ENCODE measurements around the gene SEC24B. TPM values are rescaled to one million over a fixed set of nuclear protein-coding genes. Genes with fewer than 3 reads are reported as not detected.
"Not testable (repeated sequence)": the region's sequence is repeated elsewhere in the genome, so short reads cannot be mapped to it uniquely, and the experiment has no call there.

The SEC24B gene
- total and polyA plus RNA-seq, 12 donors: 8.4 to 49.3 (median 29.8) TPM

GRCh38 chr4:109553130-109553529 is 119.5 kb downstream of the SEC24B start:
- WGBS, 4 donors: 93 to 98% (median 96%) methylated on average over 2 of the region's 2 CpGs
- no peak for TF ChIP-seq CTCF (IDR thresholded peaks at IDR 0.05)
- H3K36me3 ChIP-seq (replicated peaks in 1 of 2): no peaks in the 10 kb centered on the region
- H3K27me3 ChIP-seq: no peaks in the 10 kb centered on the region
- no peak overlapping the region for H3K4me3 ChIP-seq
- DNase-seq: no peak
- H3K4me1 ChIP-seq (replicated peaks in 1 of 2): no peaks in the 10 kb centered on the region
- H3K27ac ChIP-seq: no peak overlapping the region
- intact Hi-C loops (cut with DNase I): no loop called here
- no peaks in the 10 kb centered on the region for H3K9me3 ChIP-seq (replicated peaks in 1 of 3)

- 85 to 93% (median 90%) methylated on average over 3 of the region's 3 CpGs for WGBS, 4 donors
- Histone ChIP-seq H3K27ac (no peak overlapping the region), H3K27me3 (no peaks in the 10 kb centered on the region), H3K4me3 (no peak overlapping the region), H3K9me3 (replicated peaks in 1 of 3) (no peaks in the 10 kb centered on the region), H3K36me3 (replicated peaks in 1 of 2) (no peaks in the 10 kb centered on the region), H3K4me1 (replicated peaks in 1 of 2) (no peaks in the 10 kb centered on the region)
- intact Hi-C loops (cut with DNase I): no loop called here
- TF ChIP-seq CTCF (IDR thresholded peaks at IDR 0.05): no peak
- TF ChIP-seq POLR2A (IDR thresholded peaks at IDR 0.05): no peak
- DNase-seq: no peak
Measured at GRCh38 chr4:109554971-109555370, 121.4 kb downstream of the SEC24B start.

GRCh38 chr4:109557433-109557832 is 123.8 kb downstream of the SEC24B start:
- H3K4me3 ChIP-seq: no peak overlapping the region
- no peak for DNase-seq
- H3K27me3 ChIP-seq: no peaks in the 10 kb centered on the region
- H3K9me3 ChIP-seq (replicated peaks in 1 of 3): no peaks in the 10 kb centered on the region
- TF ChIP-seq POLR2A (IDR thresholded peaks at IDR 0.05): no peak
- no peak for TF ChIP-seq CTCF (IDR thresholded peaks at IDR 0.05)
- WGBS, 4 donors: 91 to 100% (median 97%) methylated on average over 5 to 28 of the region's 28 CpGs
- peaks cover 0 to 7% of the 10 kb centered on the region in 2 donors for H3K4me1 ChIP-seq (replicated peaks in 1 of 2)
- no peaks in the 10 kb centered on the region for H3K36me3 ChIP-seq (replicated peaks in 1 of 2)
- no peak overlapping the region for H3K27ac ChIP-seq
- intact Hi-C loops (cut with DNase I): no loop called here

- DNase-seq; intact Hi-C loops (cut with DNase I); H3K36me3 ChIP-seq (replicated peaks in 1 of 2); H3K27me3 ChIP-seq; H3K4me1 ChIP-seq (replicated peaks in 1 of 2); H3K4me3 ChIP-seq; H3K27ac ChIP-seq; H3K9me3 ChIP-seq (replicated peaks in 1 of 3): not testable (repeated sequence)
- 91 to 96% (median 94%) methylated on average over 6 of the region's 6 CpGs for WGBS, 4 donors
Measured at GRCh38 chr4:109558095-109558494, 124.5 kb downstream of the SEC24B start.

GRCh38 chr4:109559625-109559982 is 126.0 kb downstream of the SEC24B start:
- Histone ChIP-seq H3K4me3 (peak overlapping the region in 2 of 4 donors; percentile 33 to 64), H3K4me1 (replicated peaks in 1 of 2) (peaks cover 0 to 7% of the 10 kb centered on the region in 2 donors), H3K9me3 (replicated peaks in 1 of 3) (no peaks in the 10 kb centered on the region), H3K27ac (peak overlapping the region in 3 of 5 donors; percentile 41 to 81 (median 70)), H3K36me3 (replicated peaks in 1 of 2) (no peaks in the 10 kb centered on the region), H3K27me3 (no peaks in the 10 kb centered on the region)
- 13 to 15% (median 13%) methylated on average over 10 to 27 of the region's 27 CpGs for WGBS, 4 donors
- intact Hi-C loops (cut with DNase I): no loop called here
- TF ChIP-seq POLR2A (IDR thresholded peaks at IDR 0.05): no peak
- TF ChIP-seq CTCF (IDR thresholded peaks at IDR 0.05): no peak
- peak in 2 of 7 donors; percentile 11 to 30 for DNase-seq

Data from adrenal gland (tissue), 12 donors.